ENCODE results near the gene EXOC2. TPM values are rescaled to one million over a fixed set of nuclear protein-coding genes. Genes with fewer than 3 reads are reported as not detected.

The EXOC2 gene
- total and polyA plus RNA-seq, 2 donors (not counting 3 experiments of a cell fraction or from before 2014, with no cell fraction given) = 18.2 to 30.8 TPM

DNA sequence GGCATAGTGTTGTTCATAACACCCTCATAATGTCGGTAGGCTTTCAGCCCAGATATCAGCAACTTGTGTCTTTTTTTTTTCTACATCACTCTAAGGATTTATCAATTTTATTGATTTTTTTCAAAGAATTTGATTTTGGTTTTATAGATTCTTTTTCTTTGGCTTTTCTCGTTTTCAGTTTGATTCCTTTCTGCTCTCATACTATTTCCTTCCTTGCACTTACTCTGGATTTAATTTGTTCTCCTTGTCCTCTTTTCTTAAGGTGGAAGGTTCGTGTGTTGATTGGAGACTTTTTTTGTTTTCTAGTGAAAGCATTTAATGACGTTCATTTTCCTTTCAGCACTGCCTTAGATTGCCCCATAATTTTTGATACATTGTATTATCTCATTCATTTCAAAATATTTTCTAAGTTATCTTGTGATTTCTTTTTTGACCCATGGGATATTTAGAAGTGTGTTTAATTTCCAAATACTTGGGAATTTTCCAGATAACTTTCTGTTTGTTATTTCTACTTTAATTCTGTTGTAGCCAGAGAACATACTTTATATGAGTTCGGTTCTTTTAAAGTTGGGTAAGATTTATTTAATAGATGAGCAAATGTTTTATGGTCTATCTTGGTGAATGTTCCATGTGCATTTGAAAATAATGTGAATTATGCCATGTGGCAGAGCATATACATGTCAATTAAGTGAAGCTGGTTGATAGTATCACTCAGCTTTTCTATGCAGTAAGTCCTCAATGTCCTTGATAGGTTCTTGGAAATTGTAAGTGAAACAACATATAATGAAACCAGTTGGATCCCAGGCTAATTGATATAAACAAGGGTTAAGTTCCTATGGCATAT lies 238.6 kb downstream of the EXOC2 start:
- POLR2A ChIA-PET = no interaction called here
- Histone ChIP-seq H4K20me1 (replicated peaks; ENCODE audit: control insufficient read depth, extremely low read depth, insufficient read depth, low read length) (no peaks in the 10 kb centered on the region), H3K27me3 (ENCODE audit: control insufficient read depth in 2 of 2, insufficient read depth in 2 of 2, low read length in 2 of 2) (no peaks in the 10 kb centered on the region), H3K36me3 (ENCODE audit: control insufficient read depth in 2 of 2, extremely low read depth in 1 of 2, insufficient read depth in 2 of 2, low read length in 2 of 2) (no peaks in the 10 kb centered on the region), H3K9me1 (replicated peaks; ENCODE audit: control insufficient read depth, extremely low read depth, insufficient read depth, low read length) (no peaks in the 10 kb centered on the region), H3K79me2 (ENCODE audit: control insufficient read depth, insufficient read depth, low read length) (no peaks in the 10 kb centered on the region), H3K9me3 (replicated peaks; ENCODE audit: control insufficient read depth, insufficient read depth, low read length) (no peaks in the 10 kb centered on the region), H3K9ac (replicated peaks; ENCODE audit: extremely low read depth, insufficient read depth, low read length) (no peak overlapping the region), H3K4me1 (ENCODE audit: control insufficient read depth, extremely low read depth, insufficient read depth, low read length) (no peaks in the 10 kb centered on the region), H2AFZ (ENCODE audit: low read depth, low read length) (no peak overlapping the region), H3K27ac (ENCODE audit: insufficient read depth, low read depth, low read length) (no peak overlapping the region), H3K4me2 (ENCODE audit: insufficient read depth, low read length) (no peak overlapping the region), H3K4me3 (replicated peaks in 1 of 3; ENCODE audit: insufficient read depth in 1 of 3, low read depth in 1 of 3, low read length in 3 of 3) (no peak overlapping the region)
- FAIRE-seq (no peak), DNase-seq (ENCODE audit: low read depth, low spot score) (no peak)
- intact Hi-C loops (cut with micrococcal nuclease) = no loop called here
- CTCF ChIA-PET = no interaction called here
- dilution Hi-C loops (cut with MboI; ENCODE audit: extremely low pct_ligation_motif_present, low sequenced_read_pairs) = no loop called here
- TF ChIP-seq MYC (IDR thresholded peaks at IDR 0.05; ENCODE audit: low read depth, low read length) (no peak), EZH2 (IDR thresholded peaks at IDR 0.05; ENCODE audit: borderline replicate concordance, low read depth, low read length, severe bottlenecking) (no peak)
- TF ChIP-seq, protein P1, sequence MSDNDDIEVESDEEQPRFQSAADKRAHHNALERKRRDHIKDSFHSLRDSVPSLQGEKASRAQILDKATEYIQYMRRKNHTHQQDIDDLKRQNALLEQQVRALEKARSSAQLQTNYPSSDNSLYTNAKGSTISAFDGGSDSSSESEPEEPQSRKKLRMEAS (IDR thresholded peaks at IDR 0.05; ENCODE audit: insufficient read depth, insufficient read length) = no peak
- TF ChIP-seq, protein P2, sequence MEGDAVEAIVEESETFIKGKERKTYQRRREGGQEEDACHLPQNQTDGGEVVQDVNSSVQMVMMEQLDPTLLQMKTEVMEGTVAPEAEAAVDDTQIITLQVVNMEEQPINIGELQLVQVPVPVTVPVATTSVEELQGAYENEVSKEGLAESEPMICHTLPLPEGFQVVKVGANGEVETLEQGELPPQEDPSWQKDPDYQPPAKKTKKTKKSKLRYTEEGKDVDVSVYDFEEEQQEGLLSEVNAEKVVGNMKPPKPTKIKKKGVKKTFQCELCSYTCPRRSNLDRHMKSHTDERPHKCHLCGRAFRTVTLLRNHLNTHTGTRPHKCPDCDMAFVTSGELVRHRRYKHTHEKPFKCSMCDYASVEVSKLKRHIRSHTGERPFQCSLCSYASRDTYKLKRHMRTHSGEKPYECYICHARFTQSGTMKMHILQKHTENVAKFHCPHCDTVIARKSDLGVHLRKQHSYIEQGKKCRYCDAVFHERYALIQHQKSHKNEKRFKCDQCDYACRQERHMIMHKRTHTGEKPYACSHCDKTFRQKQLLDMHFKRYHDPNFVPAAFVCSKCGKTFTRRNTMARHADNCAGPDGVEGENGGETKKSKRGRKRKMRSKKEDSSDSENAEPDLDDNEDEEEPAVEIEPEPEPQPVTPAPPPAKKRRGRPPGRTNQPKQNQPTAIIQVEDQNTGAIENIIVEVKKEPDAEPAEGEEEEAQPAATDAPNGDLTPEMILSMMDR (IDR thresholded peaks at IDR 0.05; ENCODE audit: extremely low read depth in 1 of 2, insufficient read depth in 1 of 2, low read depth in 1 of 2, low read length in 2 of 2) = no peak
- no TSS peak for BruUV-seq (replicated peaks)

DNA sequence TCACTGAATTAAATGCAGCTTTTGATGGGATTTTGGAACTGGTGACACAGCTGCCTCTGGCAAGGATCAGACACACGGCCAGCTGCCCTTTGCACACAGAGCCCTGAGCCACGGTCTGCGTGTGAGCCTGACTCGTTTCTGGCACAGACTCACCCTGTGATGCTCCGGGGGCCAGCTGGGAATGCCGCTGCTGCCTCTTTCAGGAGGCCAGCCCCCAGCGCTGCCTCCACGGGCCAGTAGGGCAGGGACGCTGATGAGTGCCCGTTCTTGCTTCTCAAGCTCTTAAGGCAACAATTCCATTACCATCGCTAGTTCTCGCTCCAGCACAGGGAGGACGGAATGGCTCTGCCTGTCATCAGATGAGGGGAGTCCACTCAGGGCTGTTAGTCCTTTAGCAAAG lies 239.8 kb downstream of the EXOC2 start:
- H3K79me2 ChIP-seq (ENCODE audit: control insufficient read depth, insufficient read depth, low read length) = no peaks in the 10 kb centered on the region
- H3K4me1 ChIP-seq (ENCODE audit: control insufficient read depth, extremely low read depth, insufficient read depth, low read length) = no peaks in the 10 kb centered on the region
- BruUV-seq (replicated peaks) = no TSS peak
- no peaks in the 10 kb centered on the region for H3K27me3 ChIP-seq (ENCODE audit: control insufficient read depth in 2 of 2, insufficient read depth in 2 of 2, low read length in 2 of 2)
- TF ChIP-seq GATA2 (IDR thresholded peaks at IDR 0.05; ENCODE audit: insufficient read depth, insufficient read length, low read depth, low read length) (no peak), EZH2 (IDR thresholded peaks at IDR 0.05; ENCODE audit: borderline replicate concordance, low read depth, low read length, severe bottlenecking) (no peak), MYC (IDR thresholded peaks at IDR 0.05; ENCODE audit: low read depth, low read length) (no peak)
- TF ChIP-seq, protein P2 (IDR thresholded peaks at IDR 0.05; ENCODE audit: extremely low read depth in 1 of 2, insufficient read depth in 1 of 2, low read depth in 1 of 2, low read length in 2 of 2) = no peak
- intact Hi-C loops (cut with micrococcal nuclease) = no loop called here
- dilution Hi-C loops (cut with MboI; ENCODE audit: extremely low pct_ligation_motif_present, low sequenced_read_pairs) = no loop called here
- no peak overlapping the region for H3K27ac ChIP-seq (ENCODE audit: insufficient read depth, low read depth, low read length)
- no peaks in the 10 kb centered on the region for H4K20me1 ChIP-seq (replicated peaks; ENCODE audit: control insufficient read depth, extremely low read depth, insufficient read depth, low read length)
- DNase-seq (ENCODE audit: low read depth, low spot score) (no peak), FAIRE-seq (no peak)
- H2AFZ ChIP-seq (ENCODE audit: low read depth, low read length) = no peak overlapping the region
- H3K4me3 ChIP-seq (replicated peaks in 1 of 3; ENCODE audit: insufficient read depth in 1 of 3, low read depth in 1 of 3, low read length in 3 of 3) = no peak overlapping the region
- H3K4me2 ChIP-seq (ENCODE audit: insufficient read depth, low read length) = no peak overlapping the region
- POLR2A ChIA-PET = no interaction called here
- no peaks in the 10 kb centered on the region for H3K9me1 ChIP-seq (replicated peaks; ENCODE audit: control insufficient read depth, extremely low read depth, insufficient read depth, low read length)
- no peak overlapping the region for H3K9ac ChIP-seq (replicated peaks; ENCODE audit: extremely low read depth, insufficient read depth, low read length)
- no peaks in the 10 kb centered on the region for H3K9me3 ChIP-seq (replicated peaks; ENCODE audit: control insufficient read depth, insufficient read depth, low read length)
- CTCF ChIA-PET = no interaction called here
- no peaks in the 10 kb centered on the region for H3K36me3 ChIP-seq (ENCODE audit: control insufficient read depth in 2 of 2, extremely low read depth in 1 of 2, insufficient read depth in 2 of 2, low read length in 2 of 2)
